B cell (primary cell): Measurements from ENCODE around the gene EGFR. TPM values are rescaled to one million over a fixed set of nuclear protein-coding genes. Genes with fewer than 3 reads are reported as not detected.

ENCODE experiments used
- ATAC-seq: fragments of 200-7000 bp; cut with Tn5 transposase; one replicate; pipeline ENCODE4 v1.10.0; 2021; ENCODE audit warnings: low read depth, mild to moderate bottlenecking, moderate number of reproducible peaks, moderate library complexity
- CTCF ChIA-PET: fragments of 350-600 bp; sonication (Branson Sonifier 250); formaldehyde crosslinking; loops from one replicate; lab custom pipeline; 2021; ENCODE audit warnings: antibody characterized with exemption, inconsistent platforms; lab: Charles Lee
- POLR2A ChIA-PET: fragments of 350-600 bp; sonication (Branson Sonifier 250); formaldehyde crosslinking; loops from one replicate; lab custom pipeline; 2021; ENCODE audit warnings: antibody characterized with exemption; lab: Charles Lee
- DNase-seq: peaks from one replicate; pipeline ENCODE4 v3.0.0; 2013
- H2AFZ ChIP-seq: 2 replicates; pipeline ENCODE4 v1.6.1; 2012; ENCODE audit warnings: mild to moderate bottlenecking, low read depth, low read length; ENCODE audit not compliant: insufficient read depth, poor library complexity, severe bottlenecking
- H3K27ac ChIP-seq, 2 donors: 1 replicate in 1 of 2; 2 replicates in 1 of 2; pipeline ENCODE4 v1.5.1; 2012 to 2013; ENCODE audit warnings: low read length in 2 of 2, mild to moderate bottlenecking in 2 of 2, moderate library complexity in 1 of 2
- H3K27me3 ChIP-seq, 4 experiments: fragments of 200-600 bp in 1 of 4; sonication (generic) in 1 of 4; replicated peaks in 1 of 4; 1 replicate in 2 of 4; 2 replicates in 2 of 4; pipeline versions ENCODE4 v1.6.1 to v1.7.0; 2013 to 2016; ENCODE audit warnings: low read length in 3 of 4, mild to moderate bottlenecking in 2 of 4, mixed read lengths in 1 of 4, moderate library complexity in 1 of 4; ENCODE audit not compliant: insufficient read depth in 4 of 4, control insufficient read depth in 3 of 4; ENCODE audit errors: control extremely low read depth in 1 of 4
- H3K36me3 ChIP-seq, 2 experiments: replicated peaks in 1 of 2; 1 replicate in 1 of 2; 2 replicates in 1 of 2; pipeline versions ENCODE4 v1.6.1 to v1.7.1; 2013; ENCODE audit warnings: low read length in 1 of 2; ENCODE audit not compliant: insufficient read depth in 2 of 2, control insufficient read depth in 1 of 2; ENCODE audit errors: control extremely low read depth in 1 of 2, extremely low read depth in 1 of 2
- H3K4me1 ChIP-seq, 2 donors: fragments of 200-600 bp in 1 of 2; sonication (generic) in 1 of 2; 1 replicate in 1 of 2; 2 replicates in 1 of 2; pipeline versions ENCODE4 v1.5.1 to v1.6.1; 2013 to 2017; ENCODE audit warnings: low read length in 2 of 2; ENCODE audit not compliant: control insufficient read depth in 2 of 2, insufficient read depth in 2 of 2
- H3K4me2 ChIP-seq: replicated peaks from 2 replicates; pipeline ENCODE3; 2012; ENCODE audit warnings: mild to moderate bottlenecking, low read depth, low read length; ENCODE audit not compliant: poor library complexity, severe bottlenecking
- H3K4me3 ChIP-seq, 5 experiments: fragments of 200-600 bp in 1 of 5; sonication (generic) in 1 of 5; 1 replicate in 3 of 5; 2 replicates in 2 of 5; pipeline versions ENCODE4 v1.5.1 to v1.7.0; 2011 to 2016; ENCODE audit warnings: low read length in 4 of 5, mild to moderate bottlenecking in 4 of 5, low read depth in 2 of 5, control low read depth in 1 of 5, moderate library complexity in 1 of 5; ENCODE audit not compliant: insufficient read depth in 1 of 5; ENCODE audit errors: control extremely low read depth in 1 of 5, extremely low read depth in 1 of 5
- H3K79me2 ChIP-seq: fragments of 200-600 bp; sonication (generic); one replicate; pipeline ENCODE4 v1.6.0; 2016; ENCODE audit warnings: low read length; ENCODE audit not compliant: control insufficient read depth, insufficient read depth
- H3K9ac ChIP-seq: fragments of 200-600 bp; sonication (generic); 2 replicates; pipeline ENCODE4 v1.6.1; 2017; ENCODE audit warnings: mild to moderate bottlenecking, low read length, moderate library complexity
- H3K9me3 ChIP-seq, 3 donors: one replicate each; pipeline versions ENCODE4 v1.6.1 to v1.7.1; 2013; ENCODE audit warnings: low read length in 2 of 3; ENCODE audit not compliant: control insufficient read depth in 2 of 3, insufficient read depth in 1 of 3; ENCODE audit errors: control extremely low read depth in 1 of 3
- H4K20me1 ChIP-seq: 2 replicates; pipeline ENCODE4 v1.6.0; 2012; ENCODE audit warnings: mild to moderate bottlenecking, low read length; ENCODE audit not compliant: insufficient read depth, control insufficient read depth, poor library complexity, severe bottlenecking
- H3K27ac Mint-ChIP-seq: one replicate; pipeline ENCODE4 v1.8.0; 2021; ENCODE audit warnings: mixed read lengths
- H3K27me3 Mint-ChIP-seq: one replicate; pipeline ENCODE4 v1.8.0; 2021; ENCODE audit warnings: mixed read lengths
- H3K4me1 Mint-ChIP-seq: one replicate; pipeline ENCODE4 v1.8.0; 2021; ENCODE audit warnings: mixed read lengths
- H3K4me3 Mint-ChIP-seq: one replicate; pipeline ENCODE4 v1.8.0; 2021; ENCODE audit warnings: mixed read lengths
- H3K9me3 Mint-ChIP-seq: one replicate; pipeline ENCODE4 v1.8.0; 2022; ENCODE audit warnings: mixed read lengths; ENCODE audit not compliant: insufficient read depth
- EZH2 ChIP-seq: IDR thresholded peaks from 2 replicates; pipeline ENCODE4 v1.6.1; 2012; ENCODE audit warnings: borderline replicate concordance, low read depth, mild to moderate bottlenecking, moderate library complexity, low read length; ENCODE audit not compliant: insufficient read depth, poor library complexity, severe bottlenecking
- WGBS: methylation state at CpG from one replicate; pipeline ENCODE4 v1.1.5; 2013; ENCODE audit warnings: missing lambda C conversion rate; ENCODE audit not compliant: insufficient coverage; 5-methylcytosine and 5-hydroxymethylcytosine counted together
- intact Hi-C: fragments of 100-400 bp; cut with micrococcal nuclease; formaldehyde crosslinking; loops from one replicate; pipeline ENCODE4 v1.10.0; 2022
- polyA plus RNA-seq: library from polyadenylated mRNA; depleted of rRNA; stranded (reverse); fragments of >200 nt; gene quantifications from 2 replicates; pipeline ENCODE4 v1.2.3, GENCODE V29; 2012
- total RNA-seq, 2 donors: library from RNA; stranded (reverse); fragments of 120-200 nt in 1 of 2; gene quantifications; 1 replicate in 1 of 2; 2 replicates in 1 of 2; pipeline versions ENCODE4 v1.2.3 to v1.2.4, GENCODE V29; 2013 to 2022
- TF ChIP-seq, protein P1 (sequence below): fragments of 200-600 bp; IDR thresholded peaks from one replicate; pipeline ENCODE4 v1.8.0; 2022; ENCODE audit warnings: antibody characterized with exemption, mild to moderate bottlenecking

EGFR gene
- total and polyA plus RNA-seq, 2 donors (not counting 1 experiment from before 2014, with no cell fraction given) = not detected

DNA sequence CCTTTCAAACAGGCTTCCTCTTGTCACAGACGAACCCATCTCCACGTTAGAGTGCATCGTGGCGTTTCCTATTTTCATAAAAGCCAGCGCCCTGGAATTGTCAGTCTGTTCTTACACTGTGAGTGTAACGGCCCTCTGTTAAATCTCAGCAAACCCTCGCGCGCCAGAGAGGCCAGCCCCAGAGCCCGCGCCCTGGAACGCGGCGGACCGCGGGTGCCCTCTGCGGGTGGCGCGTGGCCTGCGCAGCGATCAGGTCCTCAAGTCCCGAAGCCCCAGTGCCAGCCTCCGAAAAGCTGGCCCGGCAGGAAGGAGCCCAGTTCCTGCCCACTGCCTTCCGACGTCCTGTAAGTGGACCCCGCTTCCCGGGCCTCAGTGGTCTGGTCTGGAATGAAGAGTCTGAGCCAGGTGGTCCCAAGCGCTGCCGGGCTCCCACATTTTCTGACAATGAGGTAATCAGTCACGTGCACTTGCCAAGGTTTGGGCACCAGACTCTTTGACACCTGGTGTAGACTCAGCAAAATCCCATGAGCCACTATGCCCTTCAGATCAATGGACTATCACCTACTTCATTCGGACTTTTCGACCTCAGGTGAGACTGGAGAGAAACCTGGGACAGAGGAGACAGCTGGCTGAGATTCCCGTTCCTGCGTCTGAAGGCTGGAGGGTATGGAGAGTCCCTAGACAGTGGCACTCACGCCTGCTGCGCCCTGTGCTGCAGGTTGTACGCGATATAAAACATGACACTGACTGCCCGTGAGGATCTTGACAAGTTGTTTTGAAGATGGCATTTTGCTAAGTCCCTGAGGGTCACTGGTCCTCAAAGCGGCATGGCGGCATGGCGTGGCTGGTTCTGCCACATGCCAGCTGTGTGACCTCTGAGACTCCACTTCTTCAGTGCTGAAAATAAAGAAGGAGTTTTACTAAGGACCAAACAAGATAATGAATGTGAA, 237.0 kb downstream of the EGFR start:
- DNase-seq (peak; percentile 73), ATAC-seq (peak; percentile 93)
- peak overlapping the region; percentile 88 for H3K4me3 Mint-ChIP-seq
- peaks cover 0 to 7% (median 0%) of the 10 kb centered on the region in 3 donors for H3K9me3 ChIP-seq
- 26% methylated on average over 43 of the region's 43 CpGs for WGBS
- H3K27me3 Mint-ChIP-seq = peaks cover 52% of the 10 kb centered on the region
- POLR2A ChIA-PET = no interaction called here
- no peaks in the 10 kb centered on the region for H3K36me3 ChIP-seq
- no peaks in the 10 kb centered on the region for H3K9me3 Mint-ChIP-seq
- peaks cover 11% of the 10 kb centered on the region for H3K4me1 Mint-ChIP-seq
- H3K4me2 ChIP-seq = peak overlapping the region; percentile 89
- peaks cover 0 to 29% (median 16%) of the 10 kb centered on the region in 4 experiments for H3K27me3 ChIP-seq
- TF ChIP-seq, protein P1, sequence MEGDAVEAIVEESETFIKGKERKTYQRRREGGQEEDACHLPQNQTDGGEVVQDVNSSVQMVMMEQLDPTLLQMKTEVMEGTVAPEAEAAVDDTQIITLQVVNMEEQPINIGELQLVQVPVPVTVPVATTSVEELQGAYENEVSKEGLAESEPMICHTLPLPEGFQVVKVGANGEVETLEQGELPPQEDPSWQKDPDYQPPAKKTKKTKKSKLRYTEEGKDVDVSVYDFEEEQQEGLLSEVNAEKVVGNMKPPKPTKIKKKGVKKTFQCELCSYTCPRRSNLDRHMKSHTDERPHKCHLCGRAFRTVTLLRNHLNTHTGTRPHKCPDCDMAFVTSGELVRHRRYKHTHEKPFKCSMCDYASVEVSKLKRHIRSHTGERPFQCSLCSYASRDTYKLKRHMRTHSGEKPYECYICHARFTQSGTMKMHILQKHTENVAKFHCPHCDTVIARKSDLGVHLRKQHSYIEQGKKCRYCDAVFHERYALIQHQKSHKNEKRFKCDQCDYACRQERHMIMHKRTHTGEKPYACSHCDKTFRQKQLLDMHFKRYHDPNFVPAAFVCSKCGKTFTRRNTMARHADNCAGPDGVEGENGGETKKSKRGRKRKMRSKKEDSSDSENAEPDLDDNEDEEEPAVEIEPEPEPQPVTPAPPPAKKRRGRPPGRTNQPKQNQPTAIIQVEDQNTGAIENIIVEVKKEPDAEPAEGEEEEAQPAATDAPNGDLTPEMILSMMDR = peak; percentile 70
- no peak for TF ChIP-seq EZH2
- peak overlapping the region; percentile 76 for H2AFZ ChIP-seq
- H3K4me3 ChIP-seq = peak overlapping the region; percentile 8 to 55 (median 48)
- H3K9ac ChIP-seq = peak overlapping the region; percentile 62
- intact Hi-C loops = loop anchor here (1.0 to 5.0 kb wide), 4 partner anchors 111 to 481 kb away; no protein-coding TSS in a partner anchor
- CTCF ChIA-PET = interaction anchor here (0.6 to 5.3 kb wide), 27 partner anchors 9 to 499 kb away, joined by 3 to 150 read pairs (median 4); partner anchors contain the start of gene SEC61G
- H3K27ac ChIP-seq = no peak overlapping the region
- H3K27ac Mint-ChIP-seq = no peak overlapping the region
- H3K79me2 ChIP-seq = no peaks in the 10 kb centered on the region
- no peaks in the 10 kb centered on the region for H4K20me1 ChIP-seq
- peaks cover 16% of the 10 kb centered on the region in 2 donors for H3K4me1 ChIP-seq
